ENCODE data around the gene EML1. TPM values are rescaled to one million over a fixed set of nuclear protein-coding genes. Genes with fewer than 3 reads are reported as not detected.

The EML1 gene
- polyA plus RNA-seq, 1 donor from 2014 or later, result 21.7 TPM

DNA sequence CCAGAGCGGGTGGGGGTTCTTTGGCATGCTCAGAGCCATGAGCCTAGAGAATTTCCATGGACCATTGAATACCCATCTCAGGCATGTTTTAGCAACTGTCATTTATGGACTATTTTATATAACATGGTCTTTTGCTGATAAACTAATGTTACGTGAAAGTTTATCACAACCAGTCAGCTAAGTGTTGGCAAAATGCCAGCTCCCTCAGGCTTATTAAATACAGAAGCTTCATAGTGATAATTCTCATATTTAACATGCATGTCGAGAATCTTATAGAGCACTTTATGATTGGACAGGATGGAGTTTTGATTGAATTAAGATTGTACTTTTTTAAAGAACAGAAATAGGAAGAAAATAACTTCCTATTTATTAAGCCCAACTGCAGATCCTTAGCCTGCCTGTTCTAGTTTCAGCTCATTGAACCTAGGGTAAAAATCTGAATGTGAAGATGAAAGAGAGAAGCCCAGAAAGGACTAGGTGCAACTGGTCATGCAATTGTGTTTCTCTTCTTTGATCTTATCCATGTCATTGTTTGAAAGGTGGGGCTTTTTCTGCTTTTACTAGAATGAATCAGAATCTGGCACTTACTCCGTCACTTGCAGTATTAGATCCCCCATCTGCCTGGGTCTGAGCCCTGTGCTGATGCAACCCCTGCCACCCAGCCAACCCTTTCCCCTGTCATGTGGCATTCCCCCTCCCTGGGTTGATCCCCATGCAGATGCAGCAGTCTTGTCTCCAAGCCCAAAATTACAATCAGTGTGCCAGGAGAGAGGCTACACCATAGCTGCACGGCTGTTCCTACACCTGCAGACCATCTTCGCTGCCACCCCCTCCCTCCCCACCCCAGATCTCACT, 137.4 kb downstream of the EML1 start:
- H3F3A ChIP-seq (ENCODE audit: insufficient read depth, low read length, poor library complexity, severe bottlenecking), result no peaks in the 10 kb centered on the region
- peaks cover 5% of the 10 kb centered on the region for H3K36me3 ChIP-seq (ENCODE audit: insufficient read depth, low read length)
- H3K4me3 ChIP-seq (ENCODE audit: low read length), result no peak overlapping the region
- H4K20me1 ChIP-seq (ENCODE audit: insufficient read depth), result no peaks in the 10 kb centered on the region
- H3K27ac ChIP-seq (ENCODE audit: low read length), result no peak overlapping the region
- no peak overlapping the region for H3K4me2 ChIP-seq (ENCODE audit: low read length)
- H3K9me3 ChIP-seq (ENCODE audit: low read length), result no peaks in the 10 kb centered on the region
- no peaks in the 10 kb centered on the region for H3K27me3 ChIP-seq (ENCODE audit: insufficient read depth, low read depth, low read length)
- no peak overlapping the region for H3K9ac ChIP-seq (ENCODE audit: low read length)
- H3K9me2 ChIP-seq (ENCODE audit: insufficient read depth, low read length), result no peaks in the 10 kb centered on the region
- H3K79me2 ChIP-seq (replicated peaks; ENCODE audit: insufficient read depth, low read length), result no peaks in the 10 kb centered on the region
- TF ChIP-seq EZH2 (IDR thresholded peaks at IDR 0.05; ENCODE audit: borderline replicate concordance, insufficient read depth, low read length, poor library complexity, severe bottlenecking), result no peak
- no peak for TF ChIP-seq RAD21 (conservative IDR thresholded peaks at IDR 0.05)
- TF ChIP-seq SMC3 (conservative IDR thresholded peaks at IDR 0.05; ENCODE audit: poor library complexity), result no peak
- TF ChIP-seq TAF1 (IDR thresholded peaks at IDR 0.05; ENCODE audit: low read depth), result no peak
- TF ChIP-seq, protein P1, sequence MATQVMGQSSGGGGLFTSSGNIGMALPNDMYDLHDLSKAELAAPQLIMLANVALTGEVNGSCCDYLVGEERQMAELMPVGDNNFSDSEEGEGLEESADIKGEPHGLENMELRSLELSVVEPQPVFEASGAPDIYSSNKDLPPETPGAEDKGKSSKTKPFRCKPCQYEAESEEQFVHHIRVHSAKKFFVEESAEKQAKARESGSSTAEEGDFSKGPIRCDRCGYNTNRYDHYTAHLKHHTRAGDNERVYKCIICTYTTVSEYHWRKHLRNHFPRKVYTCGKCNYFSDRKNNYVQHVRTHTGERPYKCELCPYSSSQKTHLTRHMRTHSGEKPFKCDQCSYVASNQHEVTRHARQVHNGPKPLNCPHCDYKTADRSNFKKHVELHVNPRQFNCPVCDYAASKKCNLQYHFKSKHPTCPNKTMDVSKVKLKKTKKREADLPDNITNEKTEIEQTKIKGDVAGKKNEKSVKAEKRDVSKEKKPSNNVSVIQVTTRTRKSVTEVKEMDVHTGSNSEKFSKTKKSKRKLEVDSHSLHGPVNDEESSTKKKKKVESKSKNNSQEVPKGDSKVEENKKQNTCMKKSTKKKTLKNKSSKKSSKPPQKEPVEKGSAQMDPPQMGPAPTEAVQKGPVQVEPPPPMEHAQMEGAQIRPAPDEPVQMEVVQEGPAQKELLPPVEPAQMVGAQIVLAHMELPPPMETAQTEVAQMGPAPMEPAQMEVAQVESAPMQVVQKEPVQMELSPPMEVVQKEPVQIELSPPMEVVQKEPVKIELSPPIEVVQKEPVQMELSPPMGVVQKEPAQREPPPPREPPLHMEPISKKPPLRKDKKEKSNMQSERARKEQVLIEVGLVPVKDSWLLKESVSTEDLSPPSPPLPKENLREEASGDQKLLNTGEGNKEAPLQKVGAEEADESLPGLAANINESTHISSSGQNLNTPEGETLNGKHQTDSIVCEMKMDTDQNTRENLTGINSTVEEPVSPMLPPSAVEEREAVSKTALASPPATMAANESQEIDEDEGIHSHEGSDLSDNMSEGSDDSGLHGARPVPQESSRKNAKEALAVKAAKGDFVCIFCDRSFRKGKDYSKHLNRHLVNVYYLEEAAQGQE (IDR thresholded peaks at IDR 0.05; ENCODE audit: borderline replicate concordance), result no peak
- no peak for TF ChIP-seq CTCF (IDR thresholded peaks at IDR 0.05; ENCODE audit: poor library complexity, severe bottlenecking)
- no peak for TF ChIP-seq MXI1 (conservative IDR thresholded peaks at IDR 0.05; ENCODE audit: poor library complexity, severe bottlenecking)
- no peak for TF ChIP-seq EP300 (conservative IDR thresholded peaks at IDR 0.05; ENCODE audit: poor library complexity, severe bottlenecking)
- no peak for TF ChIP-seq POLR2AphosphoS5 (IDR thresholded peaks at IDR 0.05)
- H2AFZ ChIP-seq (ENCODE audit: low read depth, low read length), result no peak overlapping the region

DNA sequence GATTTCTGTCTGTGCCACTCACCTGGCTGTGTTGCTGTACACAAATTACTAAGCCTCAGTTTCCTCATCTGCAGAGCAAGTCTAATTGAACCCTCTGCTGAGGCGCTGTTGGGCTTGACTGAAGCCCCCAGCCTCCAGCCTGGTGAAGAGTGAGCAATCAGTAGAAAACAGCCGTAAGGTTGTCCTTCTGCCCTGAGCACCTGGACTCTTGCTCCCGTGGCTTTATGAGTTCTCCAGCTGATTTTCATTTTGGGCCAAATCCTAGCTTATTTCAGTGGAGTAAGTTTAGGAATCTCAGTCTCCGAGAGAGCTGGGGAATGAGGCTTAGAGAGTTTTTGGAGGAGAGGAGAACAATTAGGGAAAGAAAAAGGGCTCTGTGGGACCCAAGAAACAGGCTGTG, 138.1 kb downstream of the EML1 start:
- H3K4me2 ChIP-seq (ENCODE audit: low read length), result no peak overlapping the region
- no peak overlapping the region for H3K9ac ChIP-seq (ENCODE audit: low read length)
- no peaks in the 10 kb centered on the region for H3K79me2 ChIP-seq (replicated peaks; ENCODE audit: insufficient read depth, low read length)
- no peaks in the 10 kb centered on the region for H3K9me2 ChIP-seq (ENCODE audit: insufficient read depth, low read length)
- no peaks in the 10 kb centered on the region for H3F3A ChIP-seq (ENCODE audit: insufficient read depth, low read length, poor library complexity, severe bottlenecking)
- H3K27me3 ChIP-seq (ENCODE audit: insufficient read depth, low read depth, low read length), result no peaks in the 10 kb centered on the region
- H3K4me3 ChIP-seq (ENCODE audit: low read length), result no peak overlapping the region
- H4K20me1 ChIP-seq (ENCODE audit: insufficient read depth), result no peaks in the 10 kb centered on the region
- peaks cover 5% of the 10 kb centered on the region for H3K36me3 ChIP-seq (ENCODE audit: insufficient read depth, low read length)
- no peaks in the 10 kb centered on the region for H3K9me3 ChIP-seq (ENCODE audit: low read length)
- H3K27ac ChIP-seq (ENCODE audit: low read length), result no peak overlapping the region
- TF ChIP-seq POLR2AphosphoS5 (IDR thresholded peaks at IDR 0.05) (no peak), EZH2 (IDR thresholded peaks at IDR 0.05; ENCODE audit: borderline replicate concordance, insufficient read depth, low read length, poor library complexity, severe bottlenecking) (no peak), RAD21 (conservative IDR thresholded peaks at IDR 0.05) (no peak), SMC3 (conservative IDR thresholded peaks at IDR 0.05; ENCODE audit: poor library complexity) (no peak), MXI1 (conservative IDR thresholded peaks at IDR 0.05; ENCODE audit: poor library complexity, severe bottlenecking) (no peak), EP300 (conservative IDR thresholded peaks at IDR 0.05; ENCODE audit: poor library complexity, severe bottlenecking) (no peak)
- TF ChIP-seq, protein P1 (IDR thresholded peaks at IDR 0.05; ENCODE audit: borderline replicate concordance), result no peak
- no peak overlapping the region for H2AFZ ChIP-seq (ENCODE audit: low read depth, low read length)

All from neural cell (in vitro differentiated cells).